D721Med (cell line): ENCODE data around the gene SNRNP48.

Experiments
- DNase-seq: peaks from one replicate; pipeline ENCODE4 v3.0.0; 2011; ENCODE audit warnings: low spot score; ENCODE audit not compliant: insufficient read length
- FAIRE-seq: peaks from 2 replicates; lab custom pipeline; 2011; peaks lifted over from hg19 to GRCh38; lab: Jason Lieb, UNC
- CTCF ChIP-seq: IDR thresholded peaks from 2 replicates; pipeline ENCODE4 v1.5.1; 2012; ENCODE audit warnings: mild to moderate bottlenecking, control low read depth; ENCODE audit not compliant: insufficient read depth; ENCODE audit errors: missing control alignments

The SNRNP48 gene

GRCh38 chr6:7650878-7651277 is 60.9 kb downstream of the SNRNP48 start:
- FAIRE-seq (no peak), DNase-seq (no peak)
- no peak for TF ChIP-seq CTCF

- TF ChIP-seq CTCF = no peak
- no peak for FAIRE-seq
These were observed 63.0 kb downstream of the SNRNP48 start for GRCh38 chr6:7652957-7653356.

GRCh38 chr6:7656355-7656754 is 66.4 kb downstream of the SNRNP48 start:
- no peak for TF ChIP-seq CTCF
- no peak for DNase-seq
- no peak for FAIRE-seq

More at GRCh38 chr6:7652957-7653356, 63.0 kb downstream of the SNRNP48 start:
- DNase-seq = no peak

GRCh38 chr6:7658543-7658942 is 68.5 kb downstream of the SNRNP48 start:
- TF ChIP-seq CTCF = no peak
- no peak for DNase-seq
- no peak for FAIRE-seq

- FAIRE-seq = no peak
- no peak for TF ChIP-seq CTCF
These were observed 71.4 kb downstream of the SNRNP48 start for GRCh38 chr6:7661364-7661763.

More at GRCh38 chr6:7661364-7661763, 71.4 kb downstream of the SNRNP48 start:
- no peak for DNase-seq
